ENCODE data around the gene CYP1A2.
"Not testable (repeated sequence)": the region's sequence is repeated elsewhere in the genome, so short reads cannot be mapped to it uniquely, and the experiment has no call there.

CYP1A2 gene

DNA sequence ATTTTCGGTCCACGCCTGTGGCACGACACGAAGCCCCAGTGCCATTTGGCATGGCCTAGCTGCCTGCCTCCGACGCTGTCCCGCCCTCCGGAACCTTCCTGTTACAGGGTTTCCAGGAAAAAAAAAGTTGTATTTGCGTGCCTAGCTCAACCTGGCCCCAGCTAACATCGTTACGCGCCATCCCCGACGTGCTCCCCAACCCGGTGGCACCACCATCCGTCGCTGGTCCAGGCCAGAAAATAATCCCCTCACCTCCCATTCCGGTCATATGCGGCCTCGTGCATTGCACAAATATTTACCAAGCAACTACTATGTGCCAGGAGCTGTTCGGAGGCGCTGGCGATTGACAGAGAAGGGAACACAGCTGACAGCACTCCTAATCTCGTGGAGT lies 21.9 kb upstream of the CYP1A2 start:
- no peak for TF ChIP-seq EZH2 (IDR thresholded peaks at IDR 0.05; ENCODE audit: borderline replicate concordance, low read length)
- TF ChIP-seq, protein P1, sequence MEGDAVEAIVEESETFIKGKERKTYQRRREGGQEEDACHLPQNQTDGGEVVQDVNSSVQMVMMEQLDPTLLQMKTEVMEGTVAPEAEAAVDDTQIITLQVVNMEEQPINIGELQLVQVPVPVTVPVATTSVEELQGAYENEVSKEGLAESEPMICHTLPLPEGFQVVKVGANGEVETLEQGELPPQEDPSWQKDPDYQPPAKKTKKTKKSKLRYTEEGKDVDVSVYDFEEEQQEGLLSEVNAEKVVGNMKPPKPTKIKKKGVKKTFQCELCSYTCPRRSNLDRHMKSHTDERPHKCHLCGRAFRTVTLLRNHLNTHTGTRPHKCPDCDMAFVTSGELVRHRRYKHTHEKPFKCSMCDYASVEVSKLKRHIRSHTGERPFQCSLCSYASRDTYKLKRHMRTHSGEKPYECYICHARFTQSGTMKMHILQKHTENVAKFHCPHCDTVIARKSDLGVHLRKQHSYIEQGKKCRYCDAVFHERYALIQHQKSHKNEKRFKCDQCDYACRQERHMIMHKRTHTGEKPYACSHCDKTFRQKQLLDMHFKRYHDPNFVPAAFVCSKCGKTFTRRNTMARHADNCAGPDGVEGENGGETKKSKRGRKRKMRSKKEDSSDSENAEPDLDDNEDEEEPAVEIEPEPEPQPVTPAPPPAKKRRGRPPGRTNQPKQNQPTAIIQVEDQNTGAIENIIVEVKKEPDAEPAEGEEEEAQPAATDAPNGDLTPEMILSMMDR (IDR thresholded peaks at IDR 0.05; ENCODE audit: low read length) = no peak
- Histone ChIP-seq H4K20me1 (ENCODE audit: insufficient read depth, low read length) (no peaks in the 10 kb centered on the region), H3K36me3 (ENCODE audit: insufficient read depth, low read length) (no peaks in the 10 kb centered on the region), H3K4me1 (ENCODE audit: insufficient read depth, low read length, severe bottlenecking) (peaks cover 13% of the 10 kb centered on the region), H3F3A (ENCODE audit: insufficient read depth, low read length) (no peaks in the 10 kb centered on the region), H2AFZ (ENCODE audit: low read length) (no peak overlapping the region), H3K27ac (ENCODE audit: low read depth, low read length, poor library complexity, severe bottlenecking) (no peak overlapping the region), H3K9ac (ENCODE audit: low read length) (no peak overlapping the region), H3K9me2 (ENCODE audit: low read depth, low read length) (no peaks in the 10 kb centered on the region), H3K27me3 (ENCODE audit: insufficient read depth, low read length) (no peaks in the 10 kb centered on the region; the same call in 1 of the 2 replicates), H3K4me2 (ENCODE audit: low read length) (peak overlapping the region; percentile 71), H3K9me3 (ENCODE audit: low read length) (no peaks in the 10 kb centered on the region), H3K79me2 (ENCODE audit: insufficient read depth, low read length) (no peaks in the 10 kb centered on the region), H3K4me3 (ENCODE audit: low read depth, low read length, poor library complexity, severe bottlenecking) (peak overlapping the region; percentile 62)

GRCh38 chr15:74727727-74728126 lies 20.9 kb upstream of the CYP1A2 start:
- H3F3A ChIP-seq (ENCODE audit: insufficient read depth, low read length) = no peaks in the 10 kb centered on the region
- no peak overlapping the region for H3K27ac ChIP-seq (ENCODE audit: low read depth, low read length, poor library complexity, severe bottlenecking)
- peaks cover 13% of the 10 kb centered on the region for H3K4me1 ChIP-seq (ENCODE audit: insufficient read depth, low read length, severe bottlenecking)
- no peak overlapping the region for H3K4me2 ChIP-seq (ENCODE audit: low read length)
- no peaks in the 10 kb centered on the region for H4K20me1 ChIP-seq (ENCODE audit: insufficient read depth, low read length)
- no peaks in the 10 kb centered on the region for H3K9me3 ChIP-seq (ENCODE audit: low read length)
- H2AFZ ChIP-seq (ENCODE audit: low read length) = no peak overlapping the region
- TF ChIP-seq, protein P1 (IDR thresholded peaks at IDR 0.05; ENCODE audit: low read length) = no peak
- no peak for TF ChIP-seq EZH2 (IDR thresholded peaks at IDR 0.05; ENCODE audit: borderline replicate concordance, low read length)
- H3K79me2 ChIP-seq (ENCODE audit: insufficient read depth, low read length) = no peaks in the 10 kb centered on the region
- no peak overlapping the region for H3K4me3 ChIP-seq (ENCODE audit: low read depth, low read length, poor library complexity, severe bottlenecking)
- no peaks in the 10 kb centered on the region for H3K9me2 ChIP-seq (ENCODE audit: low read depth, low read length)
- H3K36me3 ChIP-seq (ENCODE audit: insufficient read depth, low read length) = no peaks in the 10 kb centered on the region
- no peaks in the 10 kb centered on the region; the same call in 1 of the 2 replicates for H3K27me3 ChIP-seq (ENCODE audit: insufficient read depth, low read length)
- H3K9ac ChIP-seq (ENCODE audit: low read length) = no peak overlapping the region

DNA sequence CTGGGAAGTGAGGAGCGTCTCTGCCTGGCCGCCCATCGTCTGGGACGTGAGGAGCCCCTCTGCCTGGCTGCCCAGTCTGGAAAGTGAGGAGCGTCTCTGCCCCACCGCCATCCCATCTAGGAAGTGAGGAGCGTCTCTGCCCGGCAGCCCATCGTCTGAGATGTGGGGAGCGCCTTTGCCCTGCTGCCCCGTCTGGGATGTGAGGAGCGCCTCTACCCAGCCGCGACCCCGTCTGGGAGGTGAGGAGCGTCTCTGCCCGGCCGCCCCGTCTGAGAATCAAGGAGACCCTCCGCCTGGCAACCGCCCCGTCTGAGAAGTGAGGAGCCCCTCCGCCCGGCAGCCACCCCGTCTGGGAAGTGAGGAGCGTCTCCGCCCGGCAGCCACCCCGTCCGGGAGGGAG lies 19.9 kb upstream of the CYP1A2 start:
- not testable (repeated sequence) for H3K4me2 ChIP-seq (ENCODE audit: low read length); H3K79me2 ChIP-seq (ENCODE audit: insufficient read depth, low read length); H3K9ac ChIP-seq (ENCODE audit: low read length); H3K27ac ChIP-seq (ENCODE audit: low read depth, low read length, poor library complexity, severe bottlenecking); H3F3A ChIP-seq (ENCODE audit: insufficient read depth, low read length); H3K9me3 ChIP-seq (ENCODE audit: low read length); H3K4me3 ChIP-seq (ENCODE audit: low read depth, low read length, poor library complexity, severe bottlenecking); H3K27me3 ChIP-seq (ENCODE audit: insufficient read depth, low read length); H2AFZ ChIP-seq (ENCODE audit: low read length); H3K36me3 ChIP-seq (ENCODE audit: insufficient read depth, low read length); H3K9me2 ChIP-seq (ENCODE audit: low read depth, low read length); H4K20me1 ChIP-seq (ENCODE audit: insufficient read depth, low read length)
- H3K4me1 ChIP-seq (ENCODE audit: insufficient read depth, low read length, severe bottlenecking) = peaks cover 13% of the 10 kb centered on the region

DNA sequence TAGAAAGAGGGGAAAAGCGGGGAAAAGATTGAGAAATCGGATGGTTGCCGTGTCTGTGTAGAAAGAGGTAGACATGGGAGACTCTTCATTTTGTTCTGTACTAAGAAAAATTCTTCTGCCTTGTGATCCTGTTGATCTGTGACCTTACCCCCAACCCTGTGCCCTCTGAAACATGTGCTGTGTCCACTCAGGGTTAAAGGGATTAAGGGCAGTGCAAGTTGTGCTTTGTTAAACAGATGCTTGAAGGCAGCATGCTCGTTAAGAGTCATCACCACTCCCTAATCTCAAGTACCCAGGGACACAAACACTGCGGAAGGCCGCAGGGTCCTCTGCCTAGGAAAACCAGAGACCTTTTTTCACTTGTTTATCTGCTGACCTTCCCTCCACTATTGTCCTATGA lies 19.3 kb upstream of the CYP1A2 start:
- H3K4me2 ChIP-seq (ENCODE audit: low read length); H4K20me1 ChIP-seq (ENCODE audit: insufficient read depth, low read length); H3K27me3 ChIP-seq (ENCODE audit: insufficient read depth, low read length): not testable (repeated sequence)

More for the DNA sequence above, 19.3 kb upstream of the CYP1A2 start:
- not testable (repeated sequence) for H3K36me3 ChIP-seq (ENCODE audit: insufficient read depth, low read length); H3K9me3 ChIP-seq (ENCODE audit: low read length); H3K79me2 ChIP-seq (ENCODE audit: insufficient read depth, low read length); H3F3A ChIP-seq (ENCODE audit: insufficient read depth, low read length); H3K9me2 ChIP-seq (ENCODE audit: low read depth, low read length); H3K9ac ChIP-seq (ENCODE audit: low read length); H3K4me3 ChIP-seq (ENCODE audit: low read depth, low read length, poor library complexity, severe bottlenecking); H2AFZ ChIP-seq (ENCODE audit: low read length); H3K27ac ChIP-seq (ENCODE audit: low read depth, low read length, poor library complexity, severe bottlenecking)
- H3K4me1 ChIP-seq (ENCODE audit: insufficient read depth, low read length, severe bottlenecking) = peaks cover 13% of the 10 kb centered on the region

All from OCI-LY1 (cell line).